ENCODE results near the gene MTG1.
"Not testable (repeated sequence)": the region's sequence is repeated elsewhere in the genome, so short reads cannot be mapped to it uniquely, and the experiment has no call there.

MTG1 gene

GRCh38 chr10:133359554-133359971 lies 34.4 kb upstream of the MTG1 start:
- DNase-seq: no peak

GRCh38 chr10:133359972-133360610 lies 33.9 kb upstream of the MTG1 start:
- no peak for DNase-seq

- DNase-seq: no peak
Observed at GRCh38 chr10:133361227-133361626, 32.7 kb upstream of the MTG1 start.

GRCh38 chr10:133361773-133362441 lies 32.0 kb upstream of the MTG1 start:
- no peak for DNase-seq

GRCh38 chr10:133362846-133363245 lies 31.1 kb upstream of the MTG1 start:
- no peak for DNase-seq

GRCh38 chr10:133364645-133365431 lies 29.1 kb upstream of the MTG1 start:
- DNase-seq: no peak

- no peak for DNase-seq
Observed at GRCh38 chr10:133365461-133366129, 28.4 kb upstream of the MTG1 start.

- no peak for DNase-seq
Observed at GRCh38 chr10:133366130-133366478, 27.9 kb upstream of the MTG1 start.

- no peak for DNase-seq
Observed at GRCh38 chr10:133366751-133367150, 27.2 kb upstream of the MTG1 start.

GRCh38 chr10:133367461-133367860 lies 26.5 kb upstream of the MTG1 start:
- DNase-seq: not testable (repeated sequence)

GRCh38 chr10:133368153-133368552 lies 25.8 kb upstream of the MTG1 start:
- no peak for DNase-seq

GRCh38 chr10:133370030-133370786 lies 23.7 kb upstream of the MTG1 start:
- no peak for DNase-seq

- DNase-seq: no peak
Observed at GRCh38 chr10:133372507-133372906, 21.4 kb upstream of the MTG1 start.

- peak; percentile 86 for DNase-seq
Observed at GRCh38 chr10:133373174-133374090, 20.5 kb upstream of the MTG1 start, which contains the start of gene ECHS1. Gene ECHS1, minus strand, starts transcription at chr10:133373354. Its CDS starts 21 bp downstream, at chr10:133373333.

- DNase-seq: no peak
Observed at GRCh38 chr10:133375357-133376115, 18.4 kb upstream of the MTG1 start.

GRCh38 chr10:133376183-133376582 lies 17.8 kb upstream of the MTG1 start:
- not testable (repeated sequence) for DNase-seq

- DNase-seq: no peak
Observed at GRCh38 chr10:133377025-133377817, 16.7 kb upstream of the MTG1 start.

- no peak for DNase-seq
Observed at GRCh38 chr10:133377818-133378250, 16.1 kb upstream of the MTG1 start.

- no peak for DNase-seq
Observed at GRCh38 chr10:133378251-133379096, 15.5 kb upstream of the MTG1 start.
